ENCODE measurements around the gene TMEM242.
"Not testable (repeated sequence)": the region's sequence is repeated elsewhere in the genome, so short reads cannot be mapped to it uniquely, and the experiment has no call there.

The TMEM242 gene

GRCh38 chr6:157322792-157323254, 496 bp downstream of the TMEM242 start:
- no peak for DNase-seq

DNA sequence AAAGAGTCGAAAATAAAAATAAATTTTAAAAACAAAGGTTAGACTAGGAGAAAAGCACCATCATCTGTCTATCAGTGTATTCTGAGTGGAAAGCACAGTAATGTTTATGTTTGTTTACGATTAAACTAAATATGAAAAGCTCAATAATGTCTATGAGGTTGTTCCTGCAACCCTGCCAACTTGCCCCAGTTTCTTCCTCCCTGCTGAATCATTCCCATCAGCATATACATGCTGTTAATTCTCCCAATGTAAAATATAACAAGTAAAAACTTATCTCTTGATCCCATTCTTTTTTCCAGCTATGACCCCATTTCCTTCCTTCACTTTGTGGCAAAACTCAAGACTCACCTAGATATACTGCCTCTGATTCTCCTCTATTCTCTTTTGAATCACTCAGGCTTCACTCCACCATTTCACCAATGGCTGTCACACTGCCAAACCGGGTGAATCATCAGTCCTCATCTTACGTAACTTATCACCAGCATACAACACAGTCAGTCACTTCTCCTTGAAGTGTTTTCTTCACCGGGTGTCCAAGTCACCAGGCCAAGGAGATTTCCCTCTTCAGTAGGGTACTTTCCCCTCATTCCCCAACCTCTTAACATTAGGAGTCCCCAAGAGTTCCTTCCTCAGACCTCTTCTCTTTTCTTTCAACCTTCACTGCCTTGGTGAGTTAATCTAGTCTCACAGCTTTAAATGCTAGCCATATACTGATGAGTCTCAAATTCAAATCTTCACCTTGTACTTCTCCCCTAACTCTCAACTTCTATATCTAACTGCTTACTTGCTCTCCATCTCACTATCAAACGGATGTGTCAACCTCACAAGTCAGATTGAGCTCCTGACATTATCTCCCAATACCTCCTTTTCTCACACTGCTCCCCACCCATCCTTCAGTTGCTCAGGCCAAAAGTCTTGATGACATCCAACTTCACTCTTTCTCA, 6.2 kb downstream of the TMEM242 start:
- no peak for DNase-seq

GRCh38 chr6:157314705-157315321, 8.5 kb downstream of the TMEM242 start:
- DNase-seq, result no peak

DNA sequence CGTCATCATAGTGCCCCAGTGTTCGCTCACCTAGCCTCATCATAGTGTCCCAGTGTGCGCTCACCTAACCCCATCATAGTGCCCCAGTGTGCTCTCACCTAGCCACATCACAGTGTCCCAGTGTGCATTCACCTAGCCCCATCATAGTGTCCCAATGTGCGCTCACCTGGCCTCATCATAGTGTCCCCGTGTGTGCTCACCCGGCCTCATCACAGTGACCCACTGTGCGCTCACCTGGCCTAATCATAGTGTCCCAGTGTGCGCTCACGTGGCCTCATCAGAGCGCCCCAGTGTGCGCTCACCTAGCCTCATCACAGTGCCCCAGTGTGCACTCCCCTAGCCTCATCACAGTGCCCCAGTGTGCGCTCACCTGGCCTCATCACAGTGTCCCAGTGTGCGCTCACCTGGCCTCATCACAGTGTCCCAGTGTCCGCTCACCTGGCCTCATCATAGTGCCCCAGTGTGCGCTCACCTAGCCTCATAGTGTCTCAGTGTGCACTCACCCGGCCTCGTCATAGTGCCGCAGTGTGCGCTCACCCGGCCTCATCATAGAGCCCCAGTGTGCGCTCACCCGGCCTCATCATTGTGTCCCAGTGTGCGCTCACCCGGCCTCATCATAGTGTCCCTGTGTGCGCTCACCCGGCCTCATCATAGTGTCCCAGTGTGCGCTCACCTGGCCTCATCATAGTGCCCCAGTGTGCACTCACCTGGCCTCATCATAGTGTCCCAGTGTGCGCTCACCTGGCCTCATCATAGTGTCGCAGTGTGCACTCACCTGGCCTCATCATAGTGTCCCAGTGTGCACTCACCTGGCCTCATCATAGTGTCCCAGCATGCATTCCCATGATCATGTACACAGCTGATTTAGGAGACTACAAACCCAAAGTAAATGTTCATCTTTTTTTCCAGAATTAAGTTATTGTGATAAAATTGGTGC, 9.5 kb downstream of the TMEM242 start:
- no peak for DNase-seq

- DNase-seq, result no peak
Measured at GRCh38 chr6:157312757-157313156, 10.6 kb downstream of the TMEM242 start.

GRCh38 chr6:157310693-157311092, 12.6 kb downstream of the TMEM242 start:
- DNase-seq, result not testable (repeated sequence)

DNA sequence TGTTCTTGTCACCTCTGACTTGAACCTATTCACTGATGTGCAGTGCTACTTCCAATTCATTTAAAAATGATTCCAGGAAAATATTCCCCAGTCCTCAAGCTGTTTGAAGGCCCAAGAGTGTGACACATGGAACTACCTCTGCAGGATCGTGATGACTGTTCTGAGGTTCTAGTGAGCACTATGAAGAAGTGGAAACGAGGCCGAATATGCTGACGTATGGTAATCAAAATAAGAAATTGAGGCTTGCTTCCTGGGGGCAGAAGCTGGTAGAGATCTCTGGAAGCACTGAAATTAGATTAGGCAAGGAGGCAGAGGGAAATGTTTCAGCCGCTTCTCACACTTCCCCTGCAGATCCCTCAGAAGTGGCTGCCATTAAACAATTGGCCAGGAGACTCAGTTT, 15.7 kb downstream of the TMEM242 start:
- DNase-seq, result no peak

DNA sequence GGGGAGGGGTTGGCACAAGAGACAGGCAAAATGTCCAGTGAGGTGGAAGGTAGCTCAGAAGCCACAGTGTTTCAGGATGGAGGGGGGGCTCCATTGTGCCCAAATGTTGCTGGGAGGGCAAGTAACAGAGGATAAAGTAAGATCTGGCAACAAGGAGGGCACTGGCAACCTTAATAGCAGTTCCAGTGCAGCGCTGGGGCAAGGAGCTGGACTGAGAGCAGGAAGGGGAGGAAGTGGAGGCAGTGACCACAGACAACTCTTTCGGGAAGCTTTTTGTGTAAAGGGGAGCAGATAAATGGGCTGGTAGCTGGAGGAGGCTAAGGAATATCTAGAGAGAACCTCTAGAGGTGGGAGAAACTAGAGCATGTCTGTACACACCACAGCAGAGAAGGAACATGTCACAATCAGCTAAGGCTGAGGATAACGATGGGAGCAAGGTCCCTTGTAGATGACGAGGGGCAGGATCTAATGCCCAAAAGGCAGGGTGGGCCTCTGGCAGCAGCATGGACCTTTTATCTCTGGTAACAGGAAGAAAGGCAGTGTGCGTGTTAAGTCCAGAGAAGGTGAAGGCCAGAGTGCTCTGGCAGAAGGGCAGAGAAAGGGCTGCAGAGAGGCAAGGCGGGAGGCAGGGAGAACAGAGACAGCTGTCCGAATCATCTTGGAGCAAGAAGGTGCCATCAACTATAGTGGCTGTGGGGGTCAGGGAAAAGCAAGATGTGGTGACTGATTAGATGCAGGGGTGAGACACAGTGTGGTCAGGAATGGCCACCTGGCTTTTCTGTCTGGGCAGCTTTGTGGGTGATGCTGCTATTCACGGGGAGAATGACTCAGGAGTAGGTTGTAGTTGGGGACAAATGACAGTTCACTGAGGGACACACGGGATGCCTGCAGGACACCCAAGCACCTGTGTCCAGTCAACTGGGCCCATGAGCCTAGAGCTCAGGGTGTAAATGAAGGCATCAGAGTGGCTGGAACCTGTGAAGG, 17.4 kb downstream of the TMEM242 start:
- DNase-seq, result no peak

- no peak for DNase-seq
Measured at GRCh38 chr6:157304899-157305663, 18.2 kb downstream of the TMEM242 start.

GRCh38 chr6:157302736-157303135, 20.6 kb downstream of the TMEM242 start:
- no peak for DNase-seq

GRCh38 chr6:157300436-157300835, 22.9 kb downstream of the TMEM242 start:
- no peak for DNase-seq

DNA sequence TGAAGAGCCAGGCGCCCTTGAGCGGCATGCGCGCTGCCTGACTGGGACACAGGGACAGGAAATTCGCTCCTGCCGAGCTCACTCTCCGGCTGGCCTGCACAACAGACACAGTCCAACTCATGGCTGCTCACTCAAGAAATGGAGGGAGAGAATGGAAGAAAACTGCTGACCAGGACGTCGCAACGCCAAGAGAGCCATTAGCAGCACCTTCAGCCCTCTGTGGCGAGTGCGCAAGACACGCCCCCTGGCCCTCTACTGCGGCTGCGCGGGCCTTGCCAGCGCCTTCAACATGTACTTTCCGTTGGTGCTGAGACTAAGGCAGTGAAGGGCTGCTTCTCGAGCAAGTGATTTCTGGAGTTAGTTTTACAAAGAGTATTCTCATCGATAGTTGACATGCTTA, 23.3 kb downstream of the TMEM242 start:
- no peak for DNase-seq

DNA sequence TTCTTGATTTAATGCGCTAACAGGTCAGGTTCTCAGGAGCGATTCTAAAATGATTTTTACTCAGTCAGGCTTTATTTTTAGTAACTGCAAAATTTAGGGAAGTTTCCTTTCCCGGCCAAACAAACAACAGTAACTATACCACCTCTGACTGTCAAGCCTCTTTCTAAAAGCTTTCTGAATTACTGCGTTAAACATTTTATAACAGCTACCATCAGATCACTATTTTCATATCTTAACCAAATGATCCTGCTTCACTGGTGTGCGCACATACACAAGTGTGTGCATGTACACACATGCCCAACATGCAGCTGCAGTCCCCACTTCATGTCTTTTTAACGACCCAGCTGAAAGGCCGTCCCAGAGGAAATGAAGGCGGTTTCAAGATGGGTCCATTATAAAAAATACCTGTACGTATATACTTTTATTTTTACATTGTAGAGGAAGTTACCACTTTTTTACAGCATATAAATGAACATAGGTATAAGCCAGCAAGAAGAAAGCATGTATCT, 25.0 kb downstream of the TMEM242 start:
- no peak for DNase-seq

GRCh38 chr6:157294654-157295053, 28.7 kb downstream of the TMEM242 start:
- DNase-seq, result no peak

- DNase-seq, result no peak
Measured at GRCh38 chr6:157293780-157294179, 29.5 kb downstream of the TMEM242 start.

DNA sequence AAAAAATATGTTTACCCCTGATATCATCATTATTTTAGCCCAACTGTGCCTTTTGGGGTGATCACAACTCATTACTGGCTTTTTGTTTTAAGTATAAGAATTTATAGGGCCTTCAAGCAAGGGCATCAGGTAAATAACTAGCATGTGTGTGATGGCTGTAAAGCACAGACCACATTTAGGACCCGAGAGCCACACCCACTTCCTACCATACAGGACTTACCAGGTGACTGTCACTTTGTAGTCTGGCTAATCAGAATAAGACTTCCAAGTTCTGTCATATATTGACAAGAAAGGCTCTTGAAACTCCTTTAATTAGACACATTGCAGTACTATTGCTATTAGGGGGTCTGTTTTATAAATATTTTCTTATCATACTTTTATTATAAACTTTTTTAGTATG, 31.1 kb downstream of the TMEM242 start:
- DNase-seq, result no peak

- no peak for DNase-seq
Measured at GRCh38 chr6:157291356-157291755, 32.0 kb downstream of the TMEM242 start.

- no peak for DNase-seq
Measured at GRCh38 chr6:157290797-157291196, 32.5 kb downstream of the TMEM242 start.

DNA sequence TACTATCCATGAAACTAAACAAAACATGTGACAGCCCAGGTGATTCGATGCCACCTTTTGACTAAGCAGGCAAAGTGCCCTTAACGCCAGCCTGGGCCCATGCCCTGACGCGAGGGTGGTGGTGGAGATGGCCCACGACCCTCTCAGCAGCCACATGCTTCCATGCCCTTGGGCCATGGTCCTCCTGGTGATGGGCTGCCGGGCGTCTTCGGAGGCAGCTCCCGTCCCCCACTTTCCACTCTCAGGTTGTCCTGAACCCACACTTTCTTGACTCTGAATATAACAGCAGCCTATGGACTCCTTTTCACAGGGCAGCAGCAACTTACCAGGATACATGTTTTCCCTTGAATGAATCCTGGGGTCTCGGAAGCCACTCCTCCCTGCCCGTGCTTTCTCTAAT, 33.6 kb downstream of the TMEM242 start:
- DNase-seq, result no peak

GRCh38 chr6:157288575-157288974, 34.7 kb downstream of the TMEM242 start:
- DNase-seq, result no peak

- DNase-seq, result no peak
Measured at GRCh38 chr6:157287923-157288322, 35.4 kb downstream of the TMEM242 start.

All from COR-L47 (cell line).